B cell (primary cell): Measurements from ENCODE around the gene LRRC45.

Experiments
- CTCF ChIP-seq: fragments of 200-600 bp; IDR thresholded peaks from one replicate; pipeline ENCODE4 v1.8.0; 2022; ENCODE audit warnings: antibody characterized with exemption, mild to moderate bottlenecking
- EZH2 ChIP-seq: IDR thresholded peaks from 2 replicates; pipeline ENCODE4 v1.6.1; 2012; ENCODE audit warnings: borderline replicate concordance, low read depth, mild to moderate bottlenecking, moderate library complexity, low read length; ENCODE audit not compliant: insufficient read depth, poor library complexity, severe bottlenecking

- TF ChIP-seq CTCF (no peak), EZH2 (no peak)
Observed at GRCh38 chr17:81999976-82000802, 22.9 kb upstream of the LRRC45 start.
